Lower leg skin (tissue), 4 donors: Measurements from ENCODE around the gene CRY2. TPM values are rescaled to one million over a fixed set of nuclear protein-coding genes. Genes with fewer than 3 reads are reported as not detected.

ENCODE experiments used
- DNase-seq, 2 donors: peaks; one replicate each; pipeline ENCODE4 v3.0.0-alpha.2; 2019; ENCODE audit warnings: low spot score in 2 of 2
- H3K4me3 ChIP-seq: fragments of 200-600 bp; sonication (generic); 2 replicates; pipeline ENCODE4 v1.5.1; 2017; ENCODE audit warnings: mild to moderate bottlenecking, low read depth; ENCODE audit not compliant: poor library complexity, severe bottlenecking
- POLR2A ChIP-seq, 2 donors: fragments of 450-650 bp; IDR thresholded peaks; one replicate each; pipeline ENCODE4 v1.6.1; 2016 to 2017; ENCODE audit warnings: antibody characterized with exemption in 2 of 2, mild to moderate bottlenecking in 1 of 2, moderate library complexity in 1 of 2
- WGBS, 2 donors: methylation state at CpG; one replicate each; pipeline ENCODE4 v1.1.5; 2018; 5-methylcytosine and 5-hydroxymethylcytosine counted together
- intact Hi-C: fragments of 100-400 bp; cut with DNase I; formaldehyde crosslinking; loops from one replicate; pipeline ENCODE4 v1.15.0; 2023; ENCODE audit warnings: low total_unique reads
- total RNA-seq, 4 donors: library from RNA; depleted of rRNA; stranded (reverse); fragments of >200 nt; gene quantifications; one replicate each; pipeline ENCODE4 v1.1.0, GENCODE V29; 2016
- TF ChIP-seq, protein P1 (sequence below), 3 donors: fragments of 450-650 bp; IDR thresholded peaks; one replicate each; pipeline ENCODE4 v1.5.1; 2016; ENCODE audit warnings: antibody characterized with exemption in 3 of 3, mild to moderate bottlenecking in 3 of 3, moderate library complexity in 2 of 3

CRY2 gene
- total RNA-seq, 4 donors from 2014 or later, result 59.6 to 92.1 (median 70.1) TPM

DNA sequence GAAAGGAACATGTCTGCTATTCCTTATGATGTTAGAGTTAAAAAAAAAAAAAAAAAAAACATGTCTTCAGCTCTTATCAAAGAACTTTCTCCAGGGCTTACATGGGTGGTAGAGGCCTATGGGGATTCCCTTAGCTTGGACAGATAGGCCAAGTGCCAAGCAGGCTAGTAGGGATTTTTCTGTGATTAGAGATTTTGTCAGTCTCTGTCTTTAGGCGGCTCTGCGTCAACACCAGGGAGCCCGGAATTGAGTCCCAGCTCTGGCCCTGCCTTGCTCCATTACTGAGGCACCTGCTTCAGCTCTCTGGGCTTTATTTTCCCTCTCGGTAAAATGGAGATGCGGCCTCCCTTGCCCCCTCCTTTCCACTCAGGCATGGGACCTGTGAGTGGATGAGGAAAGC is 13.1 kb downstream of the CRY2 start:
- H3K4me3 ChIP-seq, result no peak overlapping the region
- intact Hi-C loops, result no loop called here
- TF ChIP-seq, protein P1, sequence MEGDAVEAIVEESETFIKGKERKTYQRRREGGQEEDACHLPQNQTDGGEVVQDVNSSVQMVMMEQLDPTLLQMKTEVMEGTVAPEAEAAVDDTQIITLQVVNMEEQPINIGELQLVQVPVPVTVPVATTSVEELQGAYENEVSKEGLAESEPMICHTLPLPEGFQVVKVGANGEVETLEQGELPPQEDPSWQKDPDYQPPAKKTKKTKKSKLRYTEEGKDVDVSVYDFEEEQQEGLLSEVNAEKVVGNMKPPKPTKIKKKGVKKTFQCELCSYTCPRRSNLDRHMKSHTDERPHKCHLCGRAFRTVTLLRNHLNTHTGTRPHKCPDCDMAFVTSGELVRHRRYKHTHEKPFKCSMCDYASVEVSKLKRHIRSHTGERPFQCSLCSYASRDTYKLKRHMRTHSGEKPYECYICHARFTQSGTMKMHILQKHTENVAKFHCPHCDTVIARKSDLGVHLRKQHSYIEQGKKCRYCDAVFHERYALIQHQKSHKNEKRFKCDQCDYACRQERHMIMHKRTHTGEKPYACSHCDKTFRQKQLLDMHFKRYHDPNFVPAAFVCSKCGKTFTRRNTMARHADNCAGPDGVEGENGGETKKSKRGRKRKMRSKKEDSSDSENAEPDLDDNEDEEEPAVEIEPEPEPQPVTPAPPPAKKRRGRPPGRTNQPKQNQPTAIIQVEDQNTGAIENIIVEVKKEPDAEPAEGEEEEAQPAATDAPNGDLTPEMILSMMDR (IDR thresholded peaks at IDR 0.05), result no peak
- no peak for TF ChIP-seq POLR2A (IDR thresholded peaks at IDR 0.05)
- 80 to 90% methylated on average over 5 of the region's 5 CpGs for WGBS, 2 donors
- peak in 1 of 2 donors; percentile 66 for DNase-seq

DNA sequence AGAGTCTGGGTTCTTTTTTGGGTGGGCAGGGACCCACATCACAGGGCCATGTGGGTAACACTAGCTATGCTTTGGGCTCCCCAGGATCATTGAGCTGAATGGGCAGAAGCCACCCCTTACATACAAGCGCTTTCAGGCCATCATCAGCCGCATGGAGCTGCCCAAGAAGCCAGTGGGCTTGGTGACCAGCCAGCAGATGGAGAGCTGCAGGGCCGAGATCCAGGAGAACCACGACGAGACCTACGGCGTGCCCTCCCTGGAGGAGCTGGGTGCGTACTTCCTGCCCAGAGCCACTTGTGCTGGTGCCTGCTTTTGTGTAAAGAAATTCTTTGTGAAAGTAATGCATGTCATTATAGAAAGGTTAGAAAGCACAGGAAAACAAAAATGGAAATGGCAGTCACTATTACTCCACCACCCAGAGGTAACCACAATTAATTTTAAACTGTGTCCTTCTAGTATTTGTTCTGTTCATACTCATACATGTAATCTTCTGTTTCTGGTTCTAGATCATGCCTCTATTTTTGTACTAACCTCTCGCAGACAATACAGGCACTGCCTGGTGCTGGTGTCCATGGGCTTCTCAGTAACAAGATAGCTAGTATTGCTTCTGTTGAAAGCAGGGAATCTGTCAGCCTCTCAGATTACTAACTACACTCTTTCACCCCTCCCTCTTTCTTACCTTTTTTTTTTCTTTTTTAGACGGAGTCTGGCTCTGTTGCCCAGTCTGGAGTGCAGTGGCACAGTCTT is 13.7 kb downstream of the CRY2 start:
- TF ChIP-seq, protein P1 (IDR thresholded peaks at IDR 0.05), result no peak
- no peak for TF ChIP-seq POLR2A (IDR thresholded peaks at IDR 0.05)
- WGBS, 2 donors, result 85 to 88% methylated on average over 10 of the region's 10 CpGs
- intact Hi-C loops, result no loop called here
- peak in 1 of 2 donors; percentile 74 for DNase-seq
- H3K4me3 ChIP-seq, result no peak overlapping the region

DNA sequence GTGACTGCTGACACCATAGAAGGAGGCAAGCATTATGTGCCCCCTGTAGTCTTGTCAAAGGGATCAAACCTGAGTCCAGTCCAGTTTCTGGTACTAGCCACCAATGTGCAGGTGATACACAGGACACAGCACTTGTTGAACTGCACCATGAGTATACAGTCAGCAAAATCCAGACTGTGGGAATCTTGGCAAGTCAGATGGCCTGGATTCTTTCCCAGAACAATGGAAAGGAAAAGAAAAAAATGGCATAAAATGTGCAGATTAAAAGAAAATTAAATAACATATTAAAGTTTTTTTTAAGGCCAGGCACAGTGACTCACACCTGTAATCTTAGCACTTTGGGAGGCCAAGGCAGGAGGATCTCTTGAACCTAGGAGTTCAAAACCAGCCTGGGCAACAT is 16.8 kb downstream of the CRY2 start:
- no peak for DNase-seq
- no peak overlapping the region for H3K4me3 ChIP-seq
- intact Hi-C loops, result no loop called here
- TF ChIP-seq, protein P1 (IDR thresholded peaks at IDR 0.05), result no peak
- TF ChIP-seq POLR2A (IDR thresholded peaks at IDR 0.05), result no peak

DNA sequence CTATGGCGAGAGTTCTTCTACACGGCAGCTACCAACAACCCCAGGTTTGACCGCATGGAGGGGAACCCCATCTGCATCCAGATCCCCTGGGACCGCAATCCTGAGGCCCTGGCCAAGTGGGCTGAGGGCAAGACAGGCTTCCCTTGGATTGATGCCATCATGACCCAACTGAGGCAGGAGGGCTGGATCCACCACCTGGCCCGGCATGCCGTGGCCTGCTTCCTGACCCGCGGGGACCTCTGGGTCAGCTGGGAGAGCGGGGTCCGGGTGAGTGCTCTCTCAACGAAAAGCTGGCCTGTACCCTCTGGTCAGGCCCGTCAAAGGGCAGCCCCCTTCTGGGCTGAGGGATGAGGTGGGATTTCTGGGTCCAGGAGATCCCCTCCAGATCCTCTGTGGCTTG is 22.3 kb downstream of the CRY2 start:
- H3K4me3 ChIP-seq, result no peak overlapping the region
- TF ChIP-seq POLR2A (IDR thresholded peaks at IDR 0.05), result no peak
- TF ChIP-seq, protein P1 (IDR thresholded peaks at IDR 0.05), result no peak
- no peak for DNase-seq
- WGBS, 2 donors, result 89 to 100% methylated on average over 4 to 9 of the region's 12 CpGs
- intact Hi-C loops, result no loop called here

DNA sequence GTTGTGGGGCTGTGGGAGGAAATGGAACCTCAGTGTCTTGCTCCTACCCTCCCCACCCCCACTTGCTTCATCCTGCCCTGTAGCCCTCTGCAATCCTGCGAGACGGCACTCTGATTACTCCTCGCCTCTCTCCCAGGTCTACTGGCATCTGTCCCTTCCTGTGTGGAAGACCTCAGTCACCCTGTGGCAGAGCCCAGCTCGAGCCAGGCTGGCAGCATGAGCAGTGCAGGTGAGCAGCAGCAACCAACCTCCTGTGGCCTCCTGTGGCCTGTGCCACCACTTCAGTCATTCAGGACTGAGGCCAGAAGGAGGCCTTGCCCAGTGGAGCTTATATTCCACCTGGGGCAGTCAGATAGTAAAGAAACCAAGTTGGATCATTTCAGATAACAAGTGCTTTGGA is 23.4 kb downstream of the CRY2 start:
- no peak for DNase-seq
- no peak overlapping the region for H3K4me3 ChIP-seq
- WGBS, 2 donors, result 87 to 95% methylated on average over 4 of the region's 4 CpGs
- intact Hi-C loops, result loop anchor here (10.0 kb wide), 1 partner anchor 134 kb away; no protein-coding TSS in a partner anchor
- TF ChIP-seq, protein P1 (IDR thresholded peaks at IDR 0.05), result no peak
- no peak for TF ChIP-seq POLR2A (IDR thresholded peaks at IDR 0.05)

DNA sequence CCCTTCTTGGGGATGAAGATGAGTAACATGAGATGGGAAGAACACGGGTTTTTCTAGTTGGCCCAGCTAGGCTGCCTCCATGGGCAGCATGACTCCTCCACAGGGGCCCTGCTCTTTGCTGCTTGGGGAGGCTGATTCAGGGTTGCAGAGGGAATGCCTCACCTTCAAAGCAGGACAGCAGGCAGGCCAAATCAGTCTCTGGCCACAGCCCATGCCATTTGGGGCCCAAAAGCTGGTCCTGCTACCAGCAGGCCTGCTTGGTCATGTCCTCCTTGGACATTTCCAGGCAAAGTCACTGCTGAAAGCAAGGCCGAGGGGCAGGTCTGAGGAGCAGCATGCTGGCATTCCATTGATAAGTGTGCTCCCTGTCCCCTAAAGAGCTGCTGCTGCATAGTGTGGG is 24.4 kb downstream of the CRY2 start:
- no peak for TF ChIP-seq POLR2A (IDR thresholded peaks at IDR 0.05)
- intact Hi-C loops, result loop anchor here (10.0 kb wide), 1 partner anchor 133 kb away; no protein-coding TSS in a partner anchor
- WGBS, 2 donors, result 79 to 93% methylated on average over 2 of the region's 2 CpGs
- no peak for DNase-seq
- H3K4me3 ChIP-seq, result no peak overlapping the region
